ENCODE data around the gene MAPK7. TPM values are rescaled to one million over a fixed set of nuclear protein-coding genes. Genes with fewer than 3 reads are reported as not detected.
A peak's percentile ranks its signal among the peaks of the same experiment; 100 is the strongest.

MAPK7 gene
- total RNA-seq, 2 donors from 2014 or later = 15.9 to 17.8 TPM

DNA sequence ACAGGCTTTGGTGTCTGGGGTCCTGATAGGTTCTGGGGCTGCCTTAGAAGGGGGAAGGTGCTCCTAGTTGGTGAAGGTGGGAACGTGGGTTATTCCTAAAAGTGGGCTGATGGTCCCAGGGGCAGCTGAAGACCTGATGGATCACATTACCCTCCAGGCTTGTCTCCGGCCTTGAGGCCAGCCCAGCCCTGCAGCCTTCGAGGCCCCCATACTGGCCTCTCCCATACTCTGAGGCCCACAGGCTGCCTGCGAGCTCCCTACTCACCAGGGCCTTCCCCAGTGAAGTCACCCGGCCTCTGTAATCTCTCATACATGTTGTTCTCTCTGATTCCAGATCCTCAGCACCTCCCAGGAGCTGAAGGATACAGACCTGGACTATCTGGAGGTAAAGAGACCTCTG, 35.5 kb downstream of the MAPK7 start:
- Histone ChIP-seq H3K36me3 (no peaks in the 10 kb centered on the region), H3K27ac (no peak overlapping the region), H3K4me1 (peaks cover 0 to 18% of the 10 kb centered on the region in 2 donors), H3K9me3 (no peaks in the 10 kb centered on the region), H3K4me3 (no peak overlapping the region), H3K27me3 (no peaks in the 10 kb centered on the region)
- TF ChIP-seq, protein P1, sequence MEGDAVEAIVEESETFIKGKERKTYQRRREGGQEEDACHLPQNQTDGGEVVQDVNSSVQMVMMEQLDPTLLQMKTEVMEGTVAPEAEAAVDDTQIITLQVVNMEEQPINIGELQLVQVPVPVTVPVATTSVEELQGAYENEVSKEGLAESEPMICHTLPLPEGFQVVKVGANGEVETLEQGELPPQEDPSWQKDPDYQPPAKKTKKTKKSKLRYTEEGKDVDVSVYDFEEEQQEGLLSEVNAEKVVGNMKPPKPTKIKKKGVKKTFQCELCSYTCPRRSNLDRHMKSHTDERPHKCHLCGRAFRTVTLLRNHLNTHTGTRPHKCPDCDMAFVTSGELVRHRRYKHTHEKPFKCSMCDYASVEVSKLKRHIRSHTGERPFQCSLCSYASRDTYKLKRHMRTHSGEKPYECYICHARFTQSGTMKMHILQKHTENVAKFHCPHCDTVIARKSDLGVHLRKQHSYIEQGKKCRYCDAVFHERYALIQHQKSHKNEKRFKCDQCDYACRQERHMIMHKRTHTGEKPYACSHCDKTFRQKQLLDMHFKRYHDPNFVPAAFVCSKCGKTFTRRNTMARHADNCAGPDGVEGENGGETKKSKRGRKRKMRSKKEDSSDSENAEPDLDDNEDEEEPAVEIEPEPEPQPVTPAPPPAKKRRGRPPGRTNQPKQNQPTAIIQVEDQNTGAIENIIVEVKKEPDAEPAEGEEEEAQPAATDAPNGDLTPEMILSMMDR (IDR thresholded peaks at IDR 0.05) = no peak
- no peak for DNase-seq (ENCODE audit: low spot score)

DNA sequence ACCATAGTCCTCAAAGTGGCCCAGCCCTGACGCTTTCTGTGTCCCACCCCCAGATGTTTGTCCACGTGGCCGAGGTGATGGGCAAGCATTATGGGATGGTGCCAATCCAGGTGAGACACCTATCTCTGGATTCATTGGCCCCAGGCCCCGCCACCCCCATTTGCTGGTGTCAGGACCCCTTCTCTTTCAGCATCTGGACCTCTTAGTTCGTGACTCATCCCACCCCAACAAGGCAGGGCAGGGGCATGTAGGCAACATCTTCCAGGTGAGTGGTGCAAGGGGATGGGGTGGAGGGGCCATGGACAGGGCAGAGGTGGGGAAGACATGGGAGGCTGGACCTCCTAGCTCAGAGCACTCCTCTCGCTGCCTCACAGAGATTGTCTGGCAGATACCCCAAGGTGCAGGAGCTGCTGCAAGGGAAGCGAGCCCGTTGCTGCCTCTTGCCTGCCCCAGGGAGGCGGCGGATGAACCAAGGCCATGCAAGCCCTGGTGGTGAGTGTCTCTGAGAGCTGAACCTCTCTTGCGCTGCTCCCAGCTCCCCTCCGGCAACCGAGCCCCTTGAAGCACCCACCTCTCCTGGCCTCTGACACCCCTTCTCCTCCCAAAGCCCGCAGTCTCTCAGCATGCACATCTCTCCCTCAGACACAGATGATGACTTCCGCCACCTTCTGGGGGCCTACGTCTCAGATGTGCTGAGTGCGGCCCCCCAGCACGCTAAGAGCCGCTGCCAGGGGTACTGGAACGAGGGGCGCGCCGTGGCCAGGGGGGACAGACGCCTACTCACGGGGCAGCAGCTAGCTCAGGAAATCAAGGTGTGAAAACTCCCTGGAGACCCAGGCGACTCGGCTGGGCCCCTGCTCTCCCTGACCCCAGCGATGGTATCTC, 36.3 kb downstream of the MAPK7 start:
- Histone ChIP-seq H3K36me3 (no peaks in the 10 kb centered on the region), H3K4me3 (no peak overlapping the region), H3K27me3 (no peaks in the 10 kb centered on the region), H3K27ac (no peak overlapping the region), H3K4me1 (peaks cover 0 to 18% of the 10 kb centered on the region in 2 donors), H3K9me3 (no peaks in the 10 kb centered on the region)
- TF ChIP-seq, protein P1 (IDR thresholded peaks at IDR 0.05) = no peak
- no peak for DNase-seq (ENCODE audit: low spot score)

DNA sequence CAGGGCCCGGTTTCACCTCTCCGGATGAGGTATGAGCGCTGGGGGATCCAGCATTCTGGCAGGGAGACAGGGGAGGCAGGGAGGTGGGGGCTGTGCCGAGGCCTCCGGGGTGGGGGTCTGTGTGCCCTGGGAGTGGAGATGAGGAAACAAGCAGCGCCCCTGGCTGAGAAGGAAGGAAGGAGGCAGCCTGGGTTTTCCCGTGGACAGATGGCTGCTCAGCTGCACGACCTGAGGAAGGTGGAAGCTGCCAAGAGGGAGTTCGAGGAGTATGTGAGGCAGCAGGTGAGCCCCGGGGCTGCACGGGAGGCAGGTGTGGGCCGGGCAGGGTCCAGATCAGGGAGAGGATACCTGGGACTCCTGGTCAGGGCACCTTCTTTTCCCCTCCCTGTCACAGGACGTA, 37.0 kb downstream of the MAPK7 start:
- Histone ChIP-seq H3K27ac (no peak overlapping the region), H3K9me3 (no peaks in the 10 kb centered on the region), H3K4me1 (peaks cover 0 to 18% of the 10 kb centered on the region in 2 donors), H3K36me3 (no peaks in the 10 kb centered on the region), H3K4me3 (no peak overlapping the region), H3K27me3 (no peaks in the 10 kb centered on the region)
- TF ChIP-seq, protein P1 (IDR thresholded peaks at IDR 0.05) = no peak
- DNase-seq (ENCODE audit: low spot score) = no peak

DNA sequence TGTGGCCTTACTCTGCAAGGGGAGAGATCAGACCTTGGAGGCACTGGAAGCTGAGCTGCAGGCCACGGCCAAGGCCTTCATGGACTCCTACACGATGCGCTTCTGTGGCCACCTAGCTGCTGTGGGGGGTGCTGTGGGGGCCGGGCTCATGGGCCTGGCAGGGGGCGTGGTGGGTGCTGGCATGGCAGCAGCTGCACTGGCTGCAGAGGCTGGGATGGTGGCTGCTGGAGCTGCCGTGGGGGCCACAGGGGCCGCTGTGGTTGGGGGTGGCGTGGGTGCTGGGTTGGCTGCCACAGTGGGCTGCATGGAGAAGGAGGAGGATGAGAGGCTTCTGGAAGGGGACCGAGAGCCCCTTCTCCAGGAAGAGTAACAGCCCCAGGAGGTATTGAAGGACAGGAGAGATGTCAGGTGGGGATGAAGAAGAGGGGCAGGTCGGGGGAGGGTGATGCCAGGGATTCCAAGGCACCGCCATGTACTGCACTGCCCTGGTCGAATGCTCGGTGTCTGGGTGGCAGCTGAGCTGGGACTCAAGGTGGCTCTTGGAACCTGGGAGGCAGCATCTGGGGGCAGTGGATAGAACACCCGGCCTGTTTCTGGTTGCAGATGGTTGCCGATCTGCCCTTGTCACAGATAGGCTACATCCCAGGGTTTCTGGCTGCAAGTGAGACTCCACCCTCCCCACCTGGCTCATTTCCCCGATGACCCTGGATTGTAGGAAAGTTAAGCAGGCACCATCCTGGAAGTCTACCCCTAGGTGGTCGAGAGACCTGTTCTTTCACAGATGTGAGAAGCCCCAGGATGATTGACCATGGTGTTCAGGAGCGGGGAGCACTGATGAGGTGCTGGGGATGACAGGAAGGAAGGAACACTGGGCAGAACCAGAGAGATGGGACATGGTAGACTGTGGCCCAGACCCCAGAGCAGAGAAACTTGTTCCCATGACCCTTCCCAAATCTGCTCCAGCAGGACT, 37.8 kb downstream of the MAPK7 start:
- DNase-seq (ENCODE audit: low spot score) = no peak
- H3K4me3 ChIP-seq = no peak overlapping the region
- peaks cover 0 to 13% of the 10 kb centered on the region in 2 donors for H3K4me1 ChIP-seq
- TF ChIP-seq, protein P1 (IDR thresholded peaks at IDR 0.05) = no peak
- no peaks in the 10 kb centered on the region for H3K9me3 ChIP-seq
- no peaks in the 10 kb centered on the region for H3K36me3 ChIP-seq
- no peaks in the 10 kb centered on the region for H3K27me3 ChIP-seq
- no peak overlapping the region for H3K27ac ChIP-seq

DNA sequence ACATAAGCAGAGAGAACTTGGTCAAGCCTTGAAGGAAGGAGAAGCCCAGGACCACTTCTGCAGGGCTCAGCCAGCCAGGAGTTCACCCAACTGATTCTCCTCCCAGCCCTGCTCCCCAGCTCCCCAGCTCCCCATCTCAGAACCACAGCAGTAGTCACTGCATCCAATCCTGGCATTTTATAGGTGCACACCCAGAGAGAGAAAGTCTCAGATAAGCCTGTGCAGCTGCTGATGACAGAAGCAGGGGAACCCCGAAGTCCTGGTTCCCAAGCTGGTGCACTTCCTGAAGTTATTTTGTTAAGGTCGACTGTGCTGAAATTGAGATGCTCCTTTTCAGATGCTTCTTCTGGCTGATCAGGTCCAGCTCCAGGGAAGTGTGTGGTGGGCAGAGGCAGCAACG, 39.3 kb downstream of the MAPK7 start:
- Histone ChIP-seq H3K36me3 (no peaks in the 10 kb centered on the region), H3K27me3 (no peaks in the 10 kb centered on the region), H3K9me3 (no peaks in the 10 kb centered on the region), H3K4me1 (no peaks in the 10 kb centered on the region), H3K27ac (peak overlapping the region in 1 of 2 donors; percentile 45), H3K4me3 (no peak overlapping the region)
- no peak for DNase-seq (ENCODE audit: low spot score)
- TF ChIP-seq, protein P1 (IDR thresholded peaks at IDR 0.05) = no peak

Data from right atrium auricular region (tissue), 2 donors.